GM12892 (cell line): ENCODE data around the gene TRIM54.

Experiments
- POLR2A ChIP-seq: IDR thresholded peaks from 2 replicates; pipeline ENCODE4 v1.6.1; 2011; ENCODE audit warnings: low read depth, low read length, control low read depth
- POLR2AphosphoS5 ChIP-seq: IDR thresholded peaks from 2 replicates; pipeline ENCODE4 v1.6.1; 2011; ENCODE audit warnings: low read depth, low read length, control low read depth
- TAF1 ChIP-seq: IDR thresholded peaks from 2 replicates; pipeline ENCODE4 v1.6.1; 2011; ENCODE audit warnings: low read depth, mild to moderate bottlenecking, control low read depth, low read length, borderline replicate concordance

DNA sequence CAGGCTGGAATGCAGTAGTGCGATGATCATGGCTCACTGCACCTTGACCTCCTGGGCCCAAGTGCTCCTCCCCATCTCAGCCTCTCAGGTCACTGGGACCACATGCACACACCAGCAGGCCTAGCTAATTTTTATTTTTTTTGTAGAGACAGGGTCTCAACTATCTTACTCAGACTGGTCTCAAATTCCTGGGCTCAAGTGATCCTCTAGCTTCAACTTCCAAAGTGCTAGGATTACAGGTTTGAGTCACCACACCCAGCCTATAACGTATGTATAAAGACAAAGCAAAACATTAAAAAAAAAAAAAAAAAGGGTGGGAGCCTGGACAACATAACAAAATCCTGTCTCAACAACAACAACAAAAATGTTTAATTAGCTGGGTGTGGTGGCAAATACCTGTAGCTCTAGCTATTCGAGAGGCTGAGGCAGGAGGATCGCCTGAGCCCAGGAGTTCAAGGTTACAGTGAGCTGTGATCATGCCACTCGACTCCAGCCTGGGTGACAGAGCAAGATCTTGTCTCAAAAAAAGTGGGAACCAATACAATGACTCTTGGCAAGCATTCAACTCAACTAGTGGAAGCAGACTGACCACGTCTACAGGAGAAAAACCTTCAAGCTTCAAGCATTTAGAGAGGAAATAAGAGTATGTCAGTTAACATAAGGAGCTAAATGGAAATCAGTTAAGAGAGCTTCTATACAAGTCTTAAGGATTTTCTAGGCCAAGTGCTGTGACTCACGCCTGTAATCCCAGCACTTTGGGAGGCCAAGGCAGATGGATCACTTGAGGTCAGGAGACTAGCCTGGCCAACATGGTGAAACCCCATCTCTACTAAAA is 71.8 kb downstream of the TRIM54 start:
- TF ChIP-seq POLR2AphosphoS5 (no peak), POLR2A (no peak), TAF1 (no peak)
